22Rv1 (cell line): ENCODE results near the gene SAP30L.

ENCODE experiments used
- ZFX ChIP-seq: fragments of 450-650 bp; IDR thresholded peaks from 2 replicates; pipeline ENCODE4 v1.6.1; 2017; ENCODE audit warnings: antibody characterized with exemption, borderline replicate concordance
- TF ChIP-seq, protein P1 (sequence below): fragments of 450-650 bp; IDR thresholded peaks from 2 replicates; pipeline ENCODE4 v1.5.1; 2017; ENCODE audit warnings: mild to moderate bottlenecking

DNA sequence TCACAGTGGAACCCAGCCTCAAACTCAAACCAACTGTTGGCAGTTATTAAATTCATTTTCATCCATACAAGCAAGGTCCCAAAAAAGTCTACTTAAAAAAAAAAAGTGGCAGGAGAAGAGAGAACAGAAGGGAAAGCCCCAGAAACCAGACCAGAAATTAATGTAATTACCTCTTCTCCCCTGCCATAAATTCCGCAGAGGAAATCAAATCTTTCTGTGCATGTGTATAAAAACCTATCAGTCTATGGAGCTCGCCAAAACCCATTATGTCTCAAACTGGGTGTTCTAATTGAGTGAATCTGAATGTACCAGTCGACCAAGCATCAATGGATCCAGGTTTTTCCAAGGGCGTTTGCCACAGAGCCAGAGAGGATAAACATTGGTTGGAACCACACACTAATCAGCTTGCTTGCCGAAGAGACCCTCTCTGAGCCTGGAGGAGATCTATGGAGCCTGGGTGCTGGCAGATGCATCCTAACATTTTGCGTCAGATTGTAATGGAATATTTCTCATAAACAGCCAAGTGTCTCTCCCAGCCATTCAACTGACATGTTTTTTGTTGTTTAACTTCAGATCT, 40.1 kb downstream of the SAP30L start:
- TF ChIP-seq, protein P1, sequence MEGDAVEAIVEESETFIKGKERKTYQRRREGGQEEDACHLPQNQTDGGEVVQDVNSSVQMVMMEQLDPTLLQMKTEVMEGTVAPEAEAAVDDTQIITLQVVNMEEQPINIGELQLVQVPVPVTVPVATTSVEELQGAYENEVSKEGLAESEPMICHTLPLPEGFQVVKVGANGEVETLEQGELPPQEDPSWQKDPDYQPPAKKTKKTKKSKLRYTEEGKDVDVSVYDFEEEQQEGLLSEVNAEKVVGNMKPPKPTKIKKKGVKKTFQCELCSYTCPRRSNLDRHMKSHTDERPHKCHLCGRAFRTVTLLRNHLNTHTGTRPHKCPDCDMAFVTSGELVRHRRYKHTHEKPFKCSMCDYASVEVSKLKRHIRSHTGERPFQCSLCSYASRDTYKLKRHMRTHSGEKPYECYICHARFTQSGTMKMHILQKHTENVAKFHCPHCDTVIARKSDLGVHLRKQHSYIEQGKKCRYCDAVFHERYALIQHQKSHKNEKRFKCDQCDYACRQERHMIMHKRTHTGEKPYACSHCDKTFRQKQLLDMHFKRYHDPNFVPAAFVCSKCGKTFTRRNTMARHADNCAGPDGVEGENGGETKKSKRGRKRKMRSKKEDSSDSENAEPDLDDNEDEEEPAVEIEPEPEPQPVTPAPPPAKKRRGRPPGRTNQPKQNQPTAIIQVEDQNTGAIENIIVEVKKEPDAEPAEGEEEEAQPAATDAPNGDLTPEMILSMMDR = no peak
- no peak for TF ChIP-seq ZFX
